Stimulated activated naive CD4-positive, alpha-beta T cell (primary cell): ENCODE data around the gene DUSP21.
"Not testable (repeated sequence)": the region's sequence is repeated elsewhere in the genome, so short reads cannot be mapped to it uniquely, and the experiment has no call there.

Experiments
- DNase-seq, 6 experiments: peaks; one replicate each; lab custom pipeline; 2025; lab: John Stamatoyannopoulos, UW

The DUSP21 gene

DNA sequence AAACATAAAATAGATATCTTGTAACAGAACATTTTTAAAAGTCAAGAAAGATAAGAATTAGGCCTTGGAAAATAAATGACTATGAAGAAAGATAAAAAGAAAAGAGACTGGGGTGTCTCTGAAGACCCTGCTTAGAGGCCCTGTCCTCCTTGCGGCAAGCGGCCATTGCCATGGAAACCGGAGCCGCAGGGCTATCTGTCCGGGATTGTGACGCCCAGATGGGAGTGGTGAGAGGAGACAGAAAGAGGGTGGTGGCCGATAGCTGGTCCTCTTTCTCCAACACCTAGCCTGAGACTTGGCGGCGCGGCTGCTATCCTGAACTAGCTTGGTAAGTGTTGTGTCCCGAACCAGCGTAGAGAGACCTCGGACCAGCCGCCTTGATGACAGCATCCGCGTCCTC lies at the start of gene DUSP21:
TSS of gene DUSP21 (plus strand) at position 269 of the 400 bp plus-strand sequence. CDS start at position 381, 112 bp downstream.
- DNase-seq = no peak

- no peak for DNase-seq
Observed at GRCh38 chrX:44795945-44796450, 47.8 kb upstream of the DUSP21 start.

DNA sequence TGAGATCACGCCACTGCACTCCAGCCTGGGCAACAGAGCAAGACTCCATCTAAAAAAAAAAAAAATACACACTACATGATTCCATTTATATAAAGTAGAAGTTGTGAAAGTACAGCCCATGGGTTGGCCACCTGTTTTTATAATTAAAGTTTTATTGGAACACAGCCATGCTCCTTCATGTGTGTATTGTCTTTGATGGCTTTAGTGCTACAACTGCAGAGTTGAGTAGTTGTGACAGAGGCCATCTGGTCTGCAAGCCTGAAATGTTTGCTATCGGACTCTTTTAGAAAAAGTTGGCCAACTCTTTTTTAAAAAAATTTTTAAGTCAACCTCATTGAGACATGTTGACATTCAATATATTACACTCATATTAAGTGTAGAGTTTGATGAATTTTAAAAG lies 41.2 kb upstream of the DUSP21 start:
- no peak for DNase-seq

GRCh38 chrX:44815681-44816080 lies 28.1 kb upstream of the DUSP21 start:
- DNase-seq = no peak

DNA sequence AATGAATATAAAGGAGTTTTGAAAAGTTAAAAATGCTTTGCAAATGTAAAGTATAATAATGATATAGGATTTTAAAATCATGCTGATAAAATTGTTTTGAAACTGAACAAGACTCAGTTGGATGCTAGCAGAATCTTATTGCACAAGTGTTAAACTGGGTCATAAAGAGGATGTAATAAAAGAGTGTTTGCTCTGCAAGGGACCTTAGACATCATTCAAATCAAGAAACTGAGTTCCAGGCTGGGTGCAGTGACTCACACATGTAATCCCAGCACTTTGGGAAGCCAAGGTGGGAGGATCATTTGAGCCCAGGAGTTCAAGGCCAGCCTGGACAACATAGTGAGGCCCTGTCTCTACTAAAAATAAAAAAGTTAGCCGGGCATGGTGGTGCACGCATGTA lies 27.5 kb upstream of the DUSP21 start:
- no peak for DNase-seq

DNA sequence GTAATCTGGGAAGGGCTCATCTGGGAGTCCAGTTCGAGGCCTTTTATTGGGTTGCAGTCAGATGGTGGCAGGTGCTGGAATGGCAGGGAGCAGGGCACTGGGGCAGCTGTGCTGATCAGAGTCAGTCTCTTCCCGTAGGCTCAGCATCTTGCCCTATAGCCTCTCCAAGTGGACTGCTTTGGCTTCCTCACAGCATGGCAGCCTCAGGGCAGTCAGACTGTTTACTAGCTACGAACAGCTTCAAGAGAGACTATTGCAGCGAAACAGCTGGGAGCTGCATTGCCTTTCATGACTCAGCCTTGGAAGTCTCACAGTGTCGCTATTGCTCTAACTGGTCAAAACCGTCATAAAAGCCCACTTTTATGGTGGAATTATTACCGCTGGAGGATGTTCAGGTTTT lies 26.8 kb upstream of the DUSP21 start:
- DNase-seq = no peak

GRCh38 chrX:44822601-44823000 lies 21.2 kb upstream of the DUSP21 start:
- no peak for DNase-seq

- DNase-seq = not testable (repeated sequence)
Observed at GRCh38 chrX:44823193-44823592, 20.6 kb upstream of the DUSP21 start.

GRCh38 chrX:44828008-44828605 lies 15.7 kb upstream of the DUSP21 start:
- no peak for DNase-seq

GRCh38 chrX:44829832-44830231 lies 14.0 kb upstream of the DUSP21 start:
- no peak for DNase-seq

DNA sequence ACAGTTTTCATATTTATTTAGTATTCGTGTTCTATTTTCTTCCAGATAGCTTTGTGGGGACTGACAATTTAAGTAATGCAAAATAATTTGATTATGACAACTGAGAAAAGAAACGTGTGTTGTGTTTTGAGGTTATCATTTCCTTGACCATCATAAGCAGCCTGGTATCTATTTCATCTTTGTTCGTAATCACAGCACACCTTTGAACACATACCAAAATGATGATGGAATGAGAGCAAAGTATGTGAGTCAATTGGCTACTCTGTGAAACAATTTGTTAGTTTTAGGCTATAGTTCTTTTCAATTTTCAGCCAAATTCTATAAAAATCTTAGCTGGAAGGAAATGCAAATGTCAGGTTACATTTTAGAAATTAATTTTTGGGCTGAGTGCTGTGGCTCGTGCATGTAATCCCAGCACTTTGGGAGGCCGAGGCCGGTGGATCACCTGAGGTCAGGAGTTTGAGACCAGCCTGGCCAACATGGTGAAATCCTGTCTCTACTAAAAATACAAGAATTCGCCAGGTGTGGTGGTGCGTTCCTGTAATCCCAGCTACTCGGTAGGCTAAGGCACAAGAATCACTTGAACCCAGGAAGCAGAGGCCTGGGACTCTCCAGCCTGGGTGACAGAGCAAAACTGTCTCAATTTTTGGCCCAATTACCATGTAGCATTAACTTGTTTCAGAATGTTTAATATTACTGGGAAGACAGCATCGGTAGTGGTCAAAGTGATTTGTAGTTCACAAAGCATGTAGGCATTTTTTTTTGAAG lies 1.1 kb upstream of the DUSP21 start:
- no peak for DNase-seq

GRCh38 chrX:44843318-44843702 lies 511 bp upstream of the DUSP21 start:
- DNase-seq = no peak

DNA sequence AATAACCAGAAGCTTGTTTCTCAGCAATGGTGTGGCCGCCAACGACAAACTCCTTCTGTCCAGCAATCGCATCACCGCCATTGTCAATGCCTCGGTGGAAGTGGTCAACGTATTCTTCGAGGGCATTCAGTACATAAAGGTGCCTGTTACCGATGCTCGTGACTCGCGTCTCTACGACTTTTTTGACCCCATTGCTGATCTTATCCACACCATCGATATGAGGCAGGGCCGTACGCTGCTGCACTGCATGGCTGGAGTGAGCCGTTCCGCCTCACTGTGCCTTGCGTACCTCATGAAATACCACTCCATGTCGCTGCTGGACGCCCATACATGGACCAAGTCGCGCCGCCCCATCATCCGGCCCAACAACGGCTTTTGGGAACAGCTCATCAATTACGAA lies 383 bp downstream of the DUSP21 start:
- no peak for DNase-seq

DNA sequence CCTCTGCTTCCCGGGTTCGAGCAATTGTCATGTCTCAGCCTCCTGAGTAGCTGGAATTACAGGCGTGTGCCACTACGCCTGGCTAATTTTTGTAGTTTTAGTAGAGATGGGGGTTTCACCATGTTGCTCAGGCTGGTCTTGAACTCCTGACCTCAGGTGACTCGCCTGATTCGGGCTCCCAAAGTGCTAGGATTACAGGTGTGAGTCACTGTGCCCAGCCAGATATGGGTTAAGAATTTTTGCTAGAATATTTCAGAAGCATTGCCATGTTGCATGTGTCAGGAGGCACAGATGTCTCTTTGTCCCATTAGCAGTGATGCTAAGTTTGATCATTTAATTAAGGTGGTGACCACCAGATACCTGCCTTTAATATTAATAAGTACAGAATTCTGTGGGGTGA lies 7.1 kb downstream of the DUSP21 start:
- DNase-seq = not testable (repeated sequence)

- no peak for DNase-seq
Observed at GRCh38 chrX:44871114-44871645, 27.4 kb downstream of the DUSP21 start.

DNA sequence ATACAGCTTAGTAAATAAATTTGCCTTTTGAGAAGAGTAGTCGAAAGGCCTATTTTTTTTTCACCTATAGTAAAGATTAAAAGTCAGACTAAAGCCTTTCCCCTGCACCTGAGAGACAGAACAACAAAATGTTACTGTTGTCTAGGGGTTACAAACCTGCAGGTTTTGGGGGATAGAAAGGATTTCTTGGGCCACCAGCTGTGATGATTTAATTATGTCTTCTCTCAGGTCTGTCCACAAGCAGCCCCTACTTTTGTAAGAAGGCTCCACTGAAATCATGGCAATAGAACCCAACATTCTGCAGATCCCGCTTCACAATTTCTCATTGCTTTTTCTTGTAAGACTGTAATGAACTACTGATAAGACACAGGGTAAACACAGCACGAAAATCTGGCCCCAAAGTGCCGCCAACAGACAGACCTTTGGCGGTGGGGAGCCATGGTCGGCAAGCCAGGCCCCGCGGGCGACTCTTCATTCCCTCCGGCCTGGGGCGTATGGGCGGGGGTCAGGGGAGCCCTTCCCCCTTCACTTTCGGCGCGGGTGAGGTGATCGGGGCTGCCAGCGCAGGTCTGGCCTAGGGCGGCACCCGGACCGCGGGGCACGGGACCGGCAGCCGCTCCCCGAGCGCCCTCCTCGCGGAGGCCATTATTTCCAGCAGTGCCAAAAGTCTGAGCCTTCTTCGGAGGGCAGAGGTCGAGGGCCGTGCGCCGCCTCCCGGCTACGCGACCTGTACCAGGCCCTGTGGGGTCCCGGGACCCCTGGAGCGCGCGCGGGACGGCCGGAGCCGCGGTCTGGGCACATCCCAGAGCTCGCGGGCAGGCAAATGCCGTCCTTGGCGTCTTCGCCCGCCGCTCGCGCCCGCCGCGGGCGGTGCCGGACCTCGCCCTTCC lies 28.4 kb downstream of the DUSP21 start:
- DNase-seq = peak in 4 of 6 experiments; percentile 27 to 81 (median 50)

GRCh38 chrX:44872821-44873414 lies 29.1 kb downstream of the DUSP21 start, which contains the start of gene KDM6A:
KDM6A (plus strand) TSS chrX:44873188; CDS start chrX:44873552, 364 bp downstream.
- peak; percentile 92 to 99 (median 96) for DNase-seq

- DNase-seq = peak; percentile 23 to 88 (median 59)
Observed at GRCh38 chrX:44873415-44874276, 29.8 kb downstream of the DUSP21 start.

- peak in 4 of 6 experiments; percentile 26 to 56 (median 42) for DNase-seq
Observed at GRCh38 chrX:44874420-44875184, 30.8 kb downstream of the DUSP21 start.

GRCh38 chrX:44875185-44875489 lies 31.3 kb downstream of the DUSP21 start:
- DNase-seq = no peak
